ENCODE results near the gene GRIA4.
A peak's percentile ranks its signal among the peaks of the same experiment; 100 is the strongest.
"Not testable (repeated sequence)": the region's sequence is repeated elsewhere in the genome, so short reads cannot be mapped to it uniquely, and the experiment has no call there.

GRIA4 gene

DNA sequence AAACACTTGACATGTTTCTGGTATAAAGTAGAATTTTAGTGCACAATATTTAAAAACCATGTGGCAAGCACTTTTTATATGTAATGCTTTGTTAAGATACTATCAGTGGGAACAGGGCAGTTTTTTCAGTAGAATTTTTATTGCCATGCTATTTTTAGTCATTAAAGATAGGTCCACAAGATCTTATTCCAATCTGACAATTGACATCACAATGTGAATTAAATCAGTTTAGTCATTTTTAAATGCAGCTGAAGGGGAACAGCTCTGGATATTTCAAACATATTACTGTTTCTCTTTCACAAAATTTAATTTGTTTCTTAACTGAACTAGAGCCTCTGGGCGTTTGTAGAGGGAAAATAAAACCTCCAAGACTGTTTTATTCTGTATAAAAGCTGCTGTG is 218.0 kb downstream of the GRIA4 start:
- DNase-seq (ENCODE audit: low read depth, low spot score) = no peak
- H3K4me3 ChIP-seq (ENCODE audit: low read length) = no peak overlapping the region

DNA sequence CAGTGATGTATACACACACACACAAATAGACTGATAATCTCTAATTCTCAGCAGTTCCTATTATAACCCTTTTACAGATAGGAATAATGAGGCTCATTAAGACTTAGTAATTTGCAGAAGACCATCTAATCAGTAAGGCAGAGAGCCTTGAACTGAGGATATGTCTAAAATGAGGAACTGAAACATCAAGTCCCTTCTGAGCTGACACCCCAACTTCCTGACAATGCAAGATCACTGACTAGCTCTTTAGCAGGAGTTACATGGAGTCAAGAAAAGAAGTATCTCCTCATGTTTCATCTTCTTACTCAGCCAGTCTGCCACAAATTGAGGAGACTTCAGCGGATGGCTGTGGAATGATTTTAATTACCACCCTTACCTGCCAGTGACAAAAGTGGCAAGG is 219.2 kb downstream of the GRIA4 start:
- H3K4me3 ChIP-seq (ENCODE audit: low read length) = no peak overlapping the region
- no peak for DNase-seq (ENCODE audit: low read depth, low spot score)

DNA sequence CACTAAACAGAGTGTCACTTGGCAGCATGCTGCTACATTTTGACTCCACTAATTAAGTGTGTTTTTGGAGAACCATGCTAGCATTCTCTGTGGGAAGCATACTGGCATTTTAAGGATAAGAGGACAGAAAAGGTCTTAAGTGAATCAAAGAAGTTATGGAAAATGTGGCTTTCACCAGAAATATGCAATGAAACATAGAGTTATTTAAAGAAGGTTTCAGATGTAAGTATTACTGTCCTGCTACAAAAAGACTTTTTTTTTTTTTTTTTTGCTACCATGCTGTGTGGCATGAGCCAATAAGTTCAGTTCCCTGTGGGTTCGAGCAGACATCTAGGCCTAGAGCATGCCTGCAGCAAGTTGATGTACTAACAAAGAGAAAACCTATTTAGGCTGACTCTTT is 224.6 kb downstream of the GRIA4 start:
- no peak overlapping the region for H3K4me3 ChIP-seq (ENCODE audit: low read length)
- no peak for DNase-seq (ENCODE audit: low read depth, low spot score)

DNA sequence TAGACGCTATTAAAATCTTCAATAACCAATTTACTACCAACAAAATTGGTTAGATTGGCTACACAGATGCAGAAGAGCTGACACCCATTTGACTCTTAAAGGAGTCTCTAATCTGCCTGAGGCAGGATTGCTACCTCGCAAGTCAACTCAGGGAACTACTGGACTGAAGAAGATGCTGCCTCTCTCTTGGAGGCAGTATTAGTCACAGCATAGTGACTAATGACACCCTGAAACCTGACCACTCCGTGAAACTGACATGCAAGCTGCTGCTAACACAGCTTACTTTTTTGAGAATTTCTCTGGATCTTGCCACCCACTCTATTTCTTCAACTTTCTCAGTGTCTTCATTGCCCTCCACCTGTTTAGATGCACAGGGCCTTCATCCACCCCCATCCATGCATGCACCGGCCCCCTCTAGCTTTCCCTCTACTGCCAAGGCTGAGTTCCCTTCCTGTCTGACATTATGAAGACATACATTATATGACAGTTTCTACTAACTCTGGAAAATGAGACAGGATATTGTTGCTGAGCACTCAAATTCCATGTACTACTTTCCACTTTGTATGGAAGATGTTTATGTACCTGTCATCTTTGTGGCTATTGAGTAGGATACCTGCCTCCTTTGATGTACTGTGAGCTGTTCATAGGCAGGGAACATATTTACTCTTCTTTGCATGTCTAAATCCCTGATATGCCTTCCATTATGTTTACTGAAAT is 229.0 kb downstream of the GRIA4 start:
- no peak overlapping the region for H3K4me3 ChIP-seq (ENCODE audit: low read length)
- no peak for DNase-seq (ENCODE audit: low read depth, low spot score)

DNA sequence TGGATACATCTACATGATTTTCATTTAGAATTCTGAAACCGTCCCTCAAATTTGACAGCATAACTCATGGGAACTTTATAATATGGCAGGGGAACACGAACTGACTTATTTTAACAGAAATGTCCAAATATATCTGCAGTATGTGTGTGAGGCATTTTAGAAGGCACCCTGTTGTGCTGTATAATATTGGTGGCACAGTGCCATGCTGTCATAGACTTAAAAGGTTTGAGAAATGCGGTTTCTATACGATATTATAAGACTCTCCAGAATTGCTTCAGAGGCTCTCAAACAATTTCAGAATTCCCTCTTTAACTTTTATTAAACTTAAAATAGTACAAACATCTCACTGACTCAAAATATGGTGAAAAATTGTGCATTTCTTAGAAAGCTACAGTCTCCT is 230.5 kb downstream of the GRIA4 start:
- no peak overlapping the region for H3K4me3 ChIP-seq (ENCODE audit: low read length)
- no peak for DNase-seq (ENCODE audit: low read depth, low spot score)

DNA sequence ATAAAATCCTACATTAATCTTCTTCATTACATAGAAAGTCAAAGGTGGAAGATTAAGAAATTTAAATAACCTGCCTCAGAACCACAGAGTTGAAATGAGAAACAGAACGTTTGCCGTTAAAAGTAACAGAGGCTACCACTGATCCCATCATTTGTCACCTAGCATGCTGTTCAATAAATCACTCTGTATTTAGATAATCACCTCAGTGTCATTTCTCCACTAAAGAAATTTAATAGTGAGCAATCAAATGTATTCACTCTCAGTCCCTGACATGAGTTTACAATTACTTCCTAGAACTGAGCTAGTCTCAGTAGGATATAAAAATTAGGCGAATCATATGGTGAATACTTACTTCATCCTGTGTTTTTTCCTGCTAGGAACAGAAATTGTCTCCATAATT is 242.5 kb downstream of the GRIA4 start:
- DNase-seq (ENCODE audit: low read depth, low spot score) = no peak
- no peak overlapping the region for H3K4me3 ChIP-seq (ENCODE audit: low read length)

DNA sequence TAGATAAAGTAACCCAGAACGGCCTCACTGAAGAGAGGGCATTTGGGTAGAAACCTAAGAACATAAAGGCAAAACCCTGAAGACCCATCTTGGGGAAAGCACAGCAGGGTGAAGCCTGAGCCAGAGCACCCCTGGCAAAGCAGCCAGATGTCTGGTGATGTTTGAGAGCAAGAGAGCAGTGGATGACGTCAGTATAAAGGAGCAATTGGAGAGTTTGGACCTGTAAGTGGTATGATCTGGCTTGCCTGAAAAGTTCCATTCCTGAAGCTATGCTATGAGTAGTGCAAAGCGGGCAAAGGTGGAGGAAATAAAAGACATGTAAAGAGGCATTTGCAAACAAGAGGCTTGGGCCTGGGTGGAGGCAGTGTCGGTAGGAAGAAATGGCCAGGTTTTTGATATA is 244.4 kb downstream of the GRIA4 start:
- DNase-seq (ENCODE audit: low read depth, low spot score) = no peak
- H3K4me3 ChIP-seq (ENCODE audit: low read length) = no peak overlapping the region

DNA sequence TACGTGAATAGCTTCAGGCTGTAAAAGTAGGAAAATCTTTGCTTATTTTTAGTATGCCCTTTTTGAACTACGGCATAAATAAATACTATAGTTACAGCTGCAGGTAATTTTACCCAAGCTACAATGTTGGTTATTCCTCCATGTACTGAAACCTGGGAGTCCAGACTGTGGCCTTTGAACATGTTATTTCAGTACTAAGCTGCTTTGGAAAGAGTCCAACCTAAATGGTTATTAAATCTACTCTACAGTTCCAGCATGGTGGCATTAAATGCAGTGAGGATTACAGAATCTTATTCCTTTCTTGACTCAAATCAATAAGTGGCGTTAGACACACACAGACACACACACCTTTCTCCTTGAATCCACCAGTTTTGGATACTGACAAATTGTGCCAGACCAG is 247.1 kb downstream of the GRIA4 start:
- DNase-seq (ENCODE audit: low read depth, low spot score) = no peak
- no peak overlapping the region for H3K4me3 ChIP-seq (ENCODE audit: low read length)

DNA sequence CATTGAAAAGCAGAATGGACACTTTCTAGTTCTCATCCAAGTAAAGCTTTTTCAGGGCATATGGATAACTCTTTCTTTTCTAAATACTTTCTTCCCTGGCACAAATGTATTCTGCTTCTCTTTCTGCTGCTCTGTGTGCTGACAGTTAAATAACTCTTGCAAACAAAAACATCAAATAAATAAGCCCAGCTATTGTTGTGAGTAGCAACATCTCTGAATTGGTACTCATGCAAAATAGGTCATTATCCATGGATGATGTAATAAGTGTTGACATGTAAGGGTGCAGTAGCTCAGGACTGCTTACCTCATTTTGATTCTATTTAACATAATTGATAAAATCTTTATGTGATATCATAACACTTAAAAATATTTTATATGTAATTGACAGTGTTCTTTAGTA is 247.9 kb downstream of the GRIA4 start:
- H3K4me3 ChIP-seq (ENCODE audit: low read length) = no peak overlapping the region
- no peak for DNase-seq (ENCODE audit: low read depth, low spot score)

DNA sequence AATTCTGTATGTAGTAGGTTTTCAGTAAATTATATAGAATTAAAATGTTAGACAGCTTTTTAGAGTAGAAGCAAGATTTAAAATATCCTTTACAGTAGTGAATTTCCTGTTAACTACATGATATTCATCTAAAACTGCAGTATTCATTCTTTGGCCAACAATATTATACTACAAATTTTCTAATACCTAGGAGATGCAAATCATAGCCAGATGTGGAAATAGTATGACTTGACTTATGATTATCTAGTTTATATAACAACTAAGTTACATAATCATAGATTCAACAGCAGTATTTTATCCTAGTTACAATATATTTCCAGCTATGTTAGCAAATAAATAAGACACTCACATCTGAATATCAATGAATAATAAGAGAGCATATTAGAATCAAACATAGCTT is 249.0 kb downstream of the GRIA4 start:
- no peak overlapping the region for H3K4me3 ChIP-seq (ENCODE audit: low read length)
- no peak for DNase-seq (ENCODE audit: low read depth, low spot score)

DNA sequence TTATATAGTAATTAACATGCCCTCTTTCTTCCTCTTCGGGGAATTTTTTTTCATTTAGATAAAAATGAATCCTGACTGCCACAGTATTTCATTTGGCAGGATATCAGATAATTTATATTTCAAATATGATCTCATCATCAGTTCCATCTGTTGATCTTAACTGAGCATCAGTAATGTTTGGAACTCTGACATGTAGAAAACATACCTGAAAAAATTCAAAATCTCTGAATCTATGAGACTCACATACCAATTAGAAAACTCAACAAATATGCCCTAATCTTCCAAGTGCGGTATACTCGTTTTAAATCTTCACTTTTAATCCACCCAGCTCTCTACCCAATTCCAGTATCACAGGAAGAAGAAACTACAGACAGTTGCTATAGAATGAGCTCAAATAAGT is 250.2 kb downstream of the GRIA4 start:
- no peak for DNase-seq (ENCODE audit: low read depth, low spot score)
- no peak overlapping the region for H3K4me3 ChIP-seq (ENCODE audit: low read length)

DNA sequence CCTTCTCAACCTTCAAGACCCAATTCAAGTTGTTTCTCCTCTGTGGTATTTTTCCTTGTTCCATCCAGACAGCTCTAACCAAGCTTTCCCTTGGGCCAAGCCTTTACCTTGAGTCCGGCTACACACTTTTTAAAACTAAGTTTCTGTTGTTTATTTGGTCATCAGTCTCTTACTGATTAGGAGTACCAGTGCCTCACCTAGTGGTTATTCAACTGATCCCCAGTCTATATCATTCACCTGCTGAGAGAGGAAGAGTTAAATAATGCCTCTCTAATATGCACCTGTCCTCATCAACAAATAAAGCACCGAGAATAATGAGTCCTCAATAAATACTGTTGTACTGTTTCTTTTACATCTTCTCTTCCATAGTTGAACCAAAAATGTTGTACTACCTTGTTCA is 251.4 kb downstream of the GRIA4 start:
- no peak overlapping the region for H3K4me3 ChIP-seq (ENCODE audit: low read length)
- DNase-seq (ENCODE audit: low read depth, low spot score) = no peak

DNA sequence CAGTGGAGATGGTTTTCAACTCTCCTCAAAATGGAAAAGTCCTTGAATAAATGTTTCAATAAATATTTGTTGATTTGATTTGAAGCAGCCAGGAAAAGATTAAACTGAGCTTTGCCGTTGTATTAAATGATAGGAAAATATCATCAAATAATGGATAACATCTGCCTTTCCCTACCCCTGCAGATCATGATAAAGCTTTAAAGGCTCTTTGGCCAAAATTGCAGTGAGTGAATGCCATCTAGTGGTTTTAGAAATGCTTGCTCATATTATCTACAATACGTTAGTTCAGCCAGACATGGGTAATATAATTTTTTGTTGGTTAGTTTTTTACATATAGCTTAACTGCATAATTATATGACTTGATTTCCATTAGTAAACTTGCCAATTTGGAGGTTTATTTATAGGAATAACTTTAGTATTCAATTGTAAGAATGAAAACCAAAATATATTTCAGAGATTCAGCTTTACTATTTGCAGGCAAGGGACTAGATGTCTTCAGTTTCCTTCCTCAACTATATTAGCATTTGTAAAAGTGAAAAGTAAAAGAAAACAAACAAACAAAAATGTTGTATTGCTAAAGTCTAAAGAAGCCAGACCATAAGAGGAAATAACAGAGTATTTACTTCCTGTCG is 253.0 kb downstream of the GRIA4 start:
- peak; percentile 38 for DNase-seq (ENCODE audit: low read depth, low spot score)
- no peak overlapping the region for H3K4me3 ChIP-seq (ENCODE audit: low read length)

DNA sequence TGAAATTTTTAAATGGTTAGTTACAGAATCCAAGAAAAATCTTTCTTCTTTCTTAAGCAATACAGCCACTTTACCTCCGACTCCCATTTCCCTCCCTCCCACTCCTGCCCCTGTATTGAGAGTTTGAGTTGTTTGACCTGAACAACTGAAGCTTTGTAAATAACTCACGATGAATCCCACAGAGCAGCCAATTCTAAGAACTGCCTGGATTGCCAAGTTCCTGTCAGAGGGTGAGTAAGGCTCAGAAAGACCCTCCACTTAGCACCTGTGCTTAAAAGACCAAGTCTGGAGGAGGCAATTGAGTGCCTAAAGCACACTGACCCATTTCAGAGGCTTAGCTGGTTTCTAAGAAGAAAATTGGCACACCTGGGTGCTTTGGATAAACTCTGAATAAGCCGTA is 253.7 kb downstream of the GRIA4 start:
- H3K4me3 ChIP-seq (ENCODE audit: low read length) = no peak overlapping the region

DNA sequence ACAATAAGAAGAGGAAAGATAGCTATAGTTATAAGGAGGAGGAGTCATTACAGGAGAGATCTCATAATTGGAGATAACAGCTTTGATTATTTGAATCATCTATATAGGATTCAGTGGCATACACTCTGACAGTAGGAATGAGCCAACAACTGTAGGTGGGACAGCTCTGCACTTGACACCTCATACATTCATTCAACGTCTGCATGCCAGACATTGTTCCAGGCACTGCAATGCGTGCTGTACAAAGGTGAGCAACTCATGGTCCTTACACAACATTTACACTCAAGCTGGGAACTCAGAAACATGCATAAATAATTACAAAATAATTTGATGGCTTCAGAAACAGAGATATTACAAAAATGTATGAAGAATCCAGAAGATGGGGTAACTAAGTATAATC is 257.9 kb downstream of the GRIA4 start:
- no peak for DNase-seq (ENCODE audit: low read depth, low spot score)
- H3K4me3 ChIP-seq (ENCODE audit: low read length) = no peak overlapping the region

More for the DNA sequence above, 253.7 kb downstream of the GRIA4 start:
- no peak for DNase-seq (ENCODE audit: low read depth, low spot score)

DNA sequence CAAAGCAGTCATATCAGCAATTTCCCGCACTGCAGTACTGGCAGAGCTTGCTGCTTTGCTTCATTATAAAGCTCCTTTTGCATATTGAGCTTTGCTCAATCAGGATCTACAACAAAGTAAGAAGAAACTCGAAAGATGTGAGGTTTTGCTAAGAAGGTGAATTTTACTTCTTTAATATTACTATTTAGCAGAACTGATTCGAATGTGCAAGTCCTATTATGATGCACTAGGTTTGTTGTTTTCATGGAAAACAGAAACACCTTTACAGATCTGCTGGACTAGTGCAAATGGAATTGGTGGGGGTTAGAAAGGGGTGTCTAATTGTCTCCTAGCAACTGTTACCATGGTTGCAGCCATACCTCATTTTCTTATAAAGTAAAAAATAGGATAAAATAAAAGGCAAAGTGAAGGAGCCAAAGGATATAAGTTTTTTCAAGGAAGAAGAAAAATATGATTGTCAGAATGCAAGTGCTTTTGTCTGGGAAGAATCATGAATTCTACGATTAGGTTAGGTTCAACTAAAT is 259.0 kb downstream of the GRIA4 start:
- no peak for DNase-seq (ENCODE audit: low read depth, low spot score)
- no peak overlapping the region for H3K4me3 ChIP-seq (ENCODE audit: low read length)

DNA sequence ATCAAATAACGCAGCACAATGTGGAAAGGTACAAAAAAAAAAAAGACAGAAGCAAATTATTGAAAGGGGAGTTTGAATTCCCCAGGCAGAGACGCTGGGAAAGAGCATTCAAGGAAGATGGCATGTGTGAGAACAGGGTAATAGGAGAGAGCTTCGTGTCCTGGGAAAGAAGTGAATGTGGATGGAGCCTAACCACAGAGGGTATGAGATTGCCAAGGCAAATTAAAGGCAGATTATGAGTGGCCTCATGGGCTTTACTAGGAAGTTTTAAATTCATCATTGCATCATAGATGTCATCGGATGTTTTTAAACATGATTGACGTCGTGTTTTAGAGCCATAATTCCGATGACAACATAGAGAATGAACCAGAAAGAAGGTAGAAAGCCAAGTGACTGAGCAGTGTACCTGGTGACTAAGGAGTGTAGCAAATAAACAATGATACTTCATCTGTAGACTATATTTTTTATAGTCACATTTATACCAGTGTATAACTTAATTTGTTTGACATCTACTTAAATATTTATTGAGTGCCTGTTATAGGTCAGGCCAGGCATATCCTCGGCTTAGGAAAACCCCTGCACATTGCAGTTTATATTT is 260.7 kb downstream of the GRIA4 start:
- no peak overlapping the region for H3K4me3 ChIP-seq (ENCODE audit: low read length)
- no peak for DNase-seq (ENCODE audit: low read depth, low spot score)

DNA sequence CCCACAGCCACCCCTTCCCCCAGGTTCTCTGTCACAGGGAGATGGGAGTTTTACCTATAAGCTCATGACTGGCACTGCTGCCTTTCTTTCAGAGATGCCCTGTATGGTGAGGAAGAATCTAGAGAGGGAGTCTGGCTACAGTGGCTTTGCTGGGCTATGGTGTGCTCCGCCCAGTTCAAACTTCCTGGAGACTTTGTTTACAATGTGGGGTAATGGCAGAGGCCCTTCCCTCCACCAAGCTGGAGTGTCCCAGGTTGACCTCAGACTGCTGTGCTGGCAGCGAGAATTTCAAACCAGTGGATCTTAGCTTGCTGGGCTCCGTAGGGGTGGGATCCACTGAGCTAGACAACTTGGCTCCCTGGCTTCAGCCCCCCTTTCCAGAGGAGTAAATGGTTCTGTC is 268.6 kb downstream of the GRIA4 start:
- DNase-seq (ENCODE audit: low read depth, low spot score) = no peak
- H3K4me3 ChIP-seq (ENCODE audit: low read length) = no peak overlapping the region

DNA sequence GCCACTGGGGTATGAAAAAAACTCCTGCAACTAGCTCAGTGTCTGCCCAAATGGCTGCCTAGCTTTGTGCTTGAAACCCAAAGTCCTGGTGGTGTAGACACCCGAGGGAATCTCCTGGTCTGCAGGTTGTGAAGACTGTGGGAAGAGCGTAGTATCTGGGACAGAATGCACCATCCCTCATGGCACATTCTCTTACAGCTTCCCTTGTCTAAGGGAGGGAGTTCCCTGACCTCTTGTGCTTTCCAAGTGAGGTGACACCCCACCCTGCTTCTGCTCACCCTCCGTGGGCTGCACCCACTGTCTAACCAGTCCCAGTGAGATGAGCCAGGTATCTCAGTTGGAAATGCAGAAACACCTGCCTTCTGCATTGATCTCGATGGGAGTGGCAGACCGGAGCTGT is 269.1 kb downstream of the GRIA4 start:
- H3K4me3 ChIP-seq (ENCODE audit: low read length); DNase-seq (ENCODE audit: low read depth, low spot score): not testable (repeated sequence)

DNA sequence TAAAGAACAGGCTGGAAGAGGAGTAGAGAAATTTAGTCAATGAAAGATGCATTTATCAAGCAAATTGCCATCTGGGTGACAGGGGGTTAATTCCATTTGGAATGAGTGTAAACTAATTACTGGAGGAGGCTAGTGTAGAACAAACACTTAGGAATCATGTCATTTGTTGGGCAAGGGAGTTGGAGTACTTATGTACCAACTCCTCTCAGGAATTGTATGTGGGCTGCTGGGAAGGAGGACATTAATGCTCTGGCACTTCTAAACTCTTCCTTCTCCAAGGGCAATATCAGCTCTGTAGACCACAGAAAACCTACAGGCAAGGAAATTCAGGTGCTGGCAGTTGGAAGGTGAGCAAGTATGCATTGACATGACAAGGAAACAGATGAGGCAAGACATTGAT is 271.2 kb downstream of the GRIA4 start:
- no peak for DNase-seq (ENCODE audit: low read depth, low spot score)
- H3K4me3 ChIP-seq (ENCODE audit: low read length) = no peak overlapping the region

DNA sequence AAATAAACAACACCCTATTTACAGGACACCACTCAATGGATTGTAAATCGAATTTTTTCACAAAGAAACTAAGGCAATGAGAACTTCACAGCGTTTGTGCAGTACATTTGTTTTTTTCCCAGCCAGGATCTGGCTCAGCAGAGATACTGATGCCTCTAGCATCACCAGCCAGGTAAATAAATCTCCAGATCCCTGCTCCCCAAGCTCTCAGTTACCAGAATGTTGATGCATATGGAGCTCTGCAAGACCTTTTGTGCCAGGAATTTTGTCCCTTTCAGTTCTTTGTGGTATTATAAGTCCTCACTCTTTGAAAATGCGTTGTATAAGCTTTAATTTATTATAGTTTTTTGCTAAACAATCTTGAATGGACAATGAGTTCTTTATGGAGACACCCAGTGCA is 274.6 kb downstream of the GRIA4 start:
- DNase-seq (ENCODE audit: low read depth, low spot score) = no peak
- no peak overlapping the region for H3K4me3 ChIP-seq (ENCODE audit: low read length)
